ENCODE data around the gene NIN. TPM values are rescaled to one million over a fixed set of nuclear protein-coding genes. Genes with fewer than 3 reads are reported as not detected.
A peak's percentile ranks its signal among the peaks of the same experiment; 100 is the strongest.

NIN gene
- total RNA-seq, 2 experiments from 2014 or later: 94.5 to 95.2 TPM

GRCh38 chr14:50834802-50835276 lies 3.9 kb upstream of the NIN start:
- CTCF ChIA-PET: no interaction called here
- Mint-ChIP-seq H3K4me1 (peaks cover 41% of the 10 kb centered on the region), H3K36me3 (ENCODE audit: low read depth) (peaks cover 3% of the 10 kb centered on the region), H3K27ac (peak overlapping the region; percentile 81), H3K9me3 (no peaks in the 10 kb centered on the region), H3K4me3 (no peak overlapping the region), H3K27me3 (peaks cover 11% of the 10 kb centered on the region)
- POLR2A ChIA-PET: no interaction called here
- DNase-seq: no peak

GRCh38 chr14:50832935-50833630 lies 2.1 kb upstream of the NIN start:
- POLR2A ChIA-PET: no interaction called here
- Mint-ChIP-seq H3K27me3 (peaks cover 11% of the 10 kb centered on the region), H3K4me3 (no peak overlapping the region), H3K27ac (no peak overlapping the region), H3K36me3 (ENCODE audit: low read depth) (peaks cover 13% of the 10 kb centered on the region), H3K4me1 (peaks cover 48% of the 10 kb centered on the region), H3K9me3 (no peaks in the 10 kb centered on the region)
- CTCF ChIA-PET: interaction anchor here (1.0 kb wide), 1 partner anchor 9 kb away, joined by 3 read pairs; no protein-coding TSS in a partner anchor
- no peak for DNase-seq

GRCh38 chr14:50831726-50832168 lies 785 bp upstream of the NIN start:
- Mint-ChIP-seq H3K27ac (peak overlapping the region; percentile 94), H3K4me1 (peaks cover 55% of the 10 kb centered on the region), H3K36me3 (ENCODE audit: low read depth) (peaks cover 20% of the 10 kb centered on the region), H3K27me3 (peaks cover 11% of the 10 kb centered on the region), H3K9me3 (no peaks in the 10 kb centered on the region), H3K4me3 (peak overlapping the region; percentile 91)
- POLR2A ChIA-PET: no interaction called here
- CTCF ChIA-PET: interaction anchor here (0.8 to 1.4 kb wide), 2 partner anchors 10 to 28 kb away, joined by 4 to 5 read pairs; no protein-coding TSS in a partner anchor
- DNase-seq: no peak

- Mint-ChIP-seq H3K9me3 (no peaks in the 10 kb centered on the region), H3K27me3 (peaks cover 11% of the 10 kb centered on the region), H3K27ac (peak overlapping the region; percentile 83), H3K4me1 (peaks cover 61% of the 10 kb centered on the region), H3K4me3 (peak overlapping the region; percentile 98), H3K36me3 (ENCODE audit: low read depth) (peaks cover 30% of the 10 kb centered on the region)
- POLR2A ChIA-PET: interaction anchor here (0.6 to 1.3 kb wide), 3 partner anchors 30 to 1198 kb away, joined by 3 to 6 read pairs (median 4); no protein-coding TSS in a partner anchor
- CTCF ChIA-PET: interaction anchor here (0.6 to 1.5 kb wide), 5 partner anchors 8 to 101 kb away, joined by 3 to 7 read pairs (median 5); no protein-coding TSS in a partner anchor
- peak; percentile 68 for DNase-seq
These were observed 674 bp downstream of the NIN start for GRCh38 chr14:50830044-50830931.

- Mint-ChIP-seq H3K36me3 (ENCODE audit: low read depth) (peaks cover 36% of the 10 kb centered on the region), H3K27me3 (peaks cover 11% of the 10 kb centered on the region), H3K27ac (peak overlapping the region; percentile 83), H3K4me3 (peak overlapping the region; percentile 98), H3K9me3 (no peaks in the 10 kb centered on the region), H3K4me1 (peaks cover 60% of the 10 kb centered on the region)
- no peak for DNase-seq
- ChIA-PET CTCF (interaction anchor here (0.6 to 1.7 kb wide), 7 partner anchors 9 to 101 kb away, joined by 3 to 7 read pairs (median 4); no protein-coding TSS in a partner anchor), POLR2A (interaction anchor here (0.6 to 1.3 kb wide), 2 partner anchors 31 to 1198 kb away, joined by 4 to 6 read pairs; no protein-coding TSS in a partner anchor)
These were observed 1.4 kb downstream of the NIN start for GRCh38 chr14:50829489-50830043.

GRCh38 chr14:50828721-50829488 lies 2.1 kb downstream of the NIN start:
- peaks cover 11% of the 10 kb centered on the region for H3K27me3 Mint-ChIP-seq
- no peak overlapping the region for H3K27ac Mint-ChIP-seq
- POLR2A ChIA-PET: interaction anchor here (1.3 kb wide), 1 partner anchor 31 kb away, joined by 4 read pairs; no protein-coding TSS in a partner anchor
- no peak for DNase-seq
- peak overlapping the region; percentile 98 for H3K4me3 Mint-ChIP-seq
- CTCF ChIA-PET: interaction anchor here (0.7 to 1.7 kb wide), 6 partner anchors 10 to 44 kb away, joined by 3 to 7 read pairs (median 4); no protein-coding TSS in a partner anchor
- H3K4me1 Mint-ChIP-seq: peaks cover 63% of the 10 kb centered on the region
- peaks cover 41% of the 10 kb centered on the region for H3K36me3 Mint-ChIP-seq (ENCODE audit: low read depth)
- no peaks in the 10 kb centered on the region for H3K9me3 Mint-ChIP-seq

- POLR2A ChIA-PET: no interaction called here
- H3K27ac Mint-ChIP-seq: no peak overlapping the region
- no peak for DNase-seq
- CTCF ChIA-PET: interaction anchor here (0.8 to 1.6 kb wide), 3 partner anchors 7 to 49 kb away, joined by 3 to 5 read pairs (median 3); no protein-coding TSS in a partner anchor
- no peaks in the 10 kb centered on the region for H3K9me3 Mint-ChIP-seq
- H3K4me3 Mint-ChIP-seq: no peak overlapping the region
- H3K36me3 Mint-ChIP-seq (ENCODE audit: low read depth): peaks cover 46% of the 10 kb centered on the region
- peaks cover 76% of the 10 kb centered on the region for H3K4me1 Mint-ChIP-seq
- peaks cover 2% of the 10 kb centered on the region for H3K27me3 Mint-ChIP-seq
These were observed 4.3 kb downstream of the NIN start for GRCh38 chr14:50826681-50827080.

GRCh38 chr14:50825307-50825706 lies 5.7 kb downstream of the NIN start:
- ChIA-PET CTCF (interaction anchor here (0.6 to 1.3 kb wide), 2 partner anchors 35 to 535 kb away, joined by 3 read pairs; no protein-coding TSS in a partner anchor), POLR2A (no interaction called here)
- H3K27me3 Mint-ChIP-seq: no peaks in the 10 kb centered on the region
- H3K9me3 Mint-ChIP-seq: no peaks in the 10 kb centered on the region
- H3K4me3 Mint-ChIP-seq: no peak overlapping the region
- H3K36me3 Mint-ChIP-seq (ENCODE audit: low read depth): peaks cover 58% of the 10 kb centered on the region
- no peak for DNase-seq
- H3K27ac Mint-ChIP-seq: no peak overlapping the region
- H3K4me1 Mint-ChIP-seq: peaks cover 83% of the 10 kb centered on the region

GRCh38 chr14:50823762-50824636 lies 7.0 kb downstream of the NIN start:
- no peak for DNase-seq
- ChIA-PET POLR2A (no interaction called here), CTCF (interaction anchor here (0.6 to 1.3 kb wide), 3 partner anchors 12 to 61 kb away, joined by 3 read pairs; no protein-coding TSS in a partner anchor)
- Mint-ChIP-seq H3K4me3 (peak overlapping the region; percentile 66), H3K9me3 (peaks cover 4% of the 10 kb centered on the region), H3K4me1 (peaks cover 86% of the 10 kb centered on the region), H3K36me3 (ENCODE audit: low read depth) (peaks cover 66% of the 10 kb centered on the region), H3K27ac (peak overlapping the region; percentile 89), H3K27me3 (no peaks in the 10 kb centered on the region)

- ChIA-PET POLR2A (no interaction called here), CTCF (interaction anchor here (0.7 to 2.4 kb wide), 3 partner anchors 13 to 37 kb away, joined by 3 to 8 read pairs (median 4); no protein-coding TSS in a partner anchor)
- H3K36me3 Mint-ChIP-seq (ENCODE audit: low read depth): peaks cover 64% of the 10 kb centered on the region
- H3K4me3 Mint-ChIP-seq: peak overlapping the region; percentile 66
- H3K27ac Mint-ChIP-seq: peak overlapping the region; percentile 89
- DNase-seq: no peak
- H3K4me1 Mint-ChIP-seq: peaks cover 83% of the 10 kb centered on the region
- H3K9me3 Mint-ChIP-seq: peaks cover 4% of the 10 kb centered on the region
- H3K27me3 Mint-ChIP-seq: no peaks in the 10 kb centered on the region
These were observed 7.8 kb downstream of the NIN start for GRCh38 chr14:50823051-50823761.
